Endothelial cell of umbilical vein (primary cell): ENCODE data around the gene TBX2. TPM values are rescaled to one million over a fixed set of nuclear protein-coding genes. Genes with fewer than 3 reads are reported as not detected.

Source experiments
- BruUV-seq: library from RNA; stranded (reverse); fragments of 400-500 nt; replicated peaks from 2 replicates; lab custom pipeline; 2021; lab: Mats Ljungman, UMichigan
- CTCF ChIA-PET: fragments of 300-600, 350-600 bp; sonication (Branson Sonifier 250); formaldehyde crosslinking; loops from one replicate; lab custom pipeline; 2021; ENCODE audit warnings: antibody characterized with exemption, inconsistent platforms; lab: Charles Lee
- POLR2A ChIA-PET: fragments of 300-600, 350-600 bp; sonication (Branson Sonifier 250); formaldehyde crosslinking; loops from one replicate; lab custom pipeline; 2021; ENCODE audit warnings: antibody characterized with exemption, inconsistent platforms; lab: Charles Lee
- DNase-seq: peaks from one replicate; pipeline ENCODE4 v3.0.0-alpha.2; 2011; ENCODE audit warnings: low read depth, low spot score
- FAIRE-seq: peaks from 2 replicates; lab custom pipeline; 2011; peaks lifted over from hg19 to GRCh38; lab: Jason Lieb, UNC
- H2AFZ ChIP-seq: 2 replicates; pipeline ENCODE4 v1.6.0; 2012; ENCODE audit warnings: low read depth, low read length, control low read depth, inconsistent platforms
- H3K27ac ChIP-seq: 2 replicates; pipeline ENCODE4 v1.5.1; 2011; ENCODE audit warnings: low read depth, mild to moderate bottlenecking, control low read depth, low read length, moderate library complexity; ENCODE audit not compliant: insufficient read depth
- H3K27me3 ChIP-seq, 2 experiments: 2 replicates each; pipeline versions ENCODE4 v1.6.0 to v1.6.1; 2011; ENCODE audit warnings: low read length in 2 of 2, mixed read lengths in 1 of 2; ENCODE audit not compliant: control insufficient read depth in 2 of 2, insufficient read depth in 2 of 2
- H3K36me3 ChIP-seq, 2 experiments: 2 replicates in 1 of 2; 3 replicates in 1 of 2; pipeline ENCODE4 v1.5.1; 2011; ENCODE audit warnings: low read length in 2 of 2, mild to moderate bottlenecking in 1 of 2, moderate library complexity in 1 of 2; ENCODE audit not compliant: control insufficient read depth in 2 of 2, insufficient read depth in 2 of 2; ENCODE audit errors: extremely low read depth in 1 of 2
- H3K4me1 ChIP-seq: 3 replicates; pipeline ENCODE4 v1.5.1; 2011; ENCODE audit warnings: mild to moderate bottlenecking, low read length; ENCODE audit not compliant: control insufficient read depth, insufficient read depth; ENCODE audit errors: extremely low read depth
- H3K4me2 ChIP-seq: 2 replicates; pipeline ENCODE4 v1.6.1; 2011; ENCODE audit warnings: low read length, control low read depth, mixed read lengths; ENCODE audit not compliant: insufficient read depth
- H3K4me3 ChIP-seq, 3 experiments: fragments of 200-600 bp in 1 of 3; sonication (generic), shearing (Covaris generic) in 1 of 3; replicated peaks in 1 of 3; 2 replicates each; pipeline ENCODE4 v1.5.1; 2011 to 2016; ENCODE audit warnings: control low read depth in 3 of 3, low read length in 3 of 3, mild to moderate bottlenecking in 2 of 3, inconsistent platforms in 1 of 3, low read depth in 1 of 3, moderate library complexity in 1 of 3; ENCODE audit not compliant: insufficient read depth in 1 of 3
- H3K79me2 ChIP-seq: 2 replicates; pipeline ENCODE4 v1.6.0; 2012; ENCODE audit warnings: low read length, inconsistent platforms; ENCODE audit not compliant: control insufficient read depth, insufficient read depth
- H3K9ac ChIP-seq: replicated peaks from 2 replicates; pipeline ENCODE3; 2011; ENCODE audit warnings: low read length, control low read depth; ENCODE audit not compliant: insufficient read depth; ENCODE audit errors: extremely low read depth
- H3K9me1 ChIP-seq: replicated peaks from 3 replicates; pipeline ENCODE4 v1.6.0; 2011; ENCODE audit warnings: mild to moderate bottlenecking, low read length; ENCODE audit not compliant: control insufficient read depth, insufficient read depth; ENCODE audit errors: extremely low read depth
- H3K9me3 ChIP-seq: replicated peaks from 2 replicates; pipeline ENCODE4 v1.5.1; 2012; ENCODE audit warnings: low read length, inconsistent platforms; ENCODE audit not compliant: control insufficient read depth, insufficient read depth
- H4K20me1 ChIP-seq: replicated peaks from 2 replicates; pipeline ENCODE3; 2011; ENCODE audit warnings: mild to moderate bottlenecking, low read length; ENCODE audit not compliant: control insufficient read depth, insufficient read depth; ENCODE audit errors: extremely low read depth
- EZH2 ChIP-seq: IDR thresholded peaks from 2 replicates; pipeline ENCODE4 v1.6.1; 2012; ENCODE audit warnings: borderline replicate concordance, low read depth, mild to moderate bottlenecking, moderate library complexity, low read length, inconsistent platforms; ENCODE audit not compliant: severe bottlenecking
- FOS ChIP-seq: IDR thresholded peaks from 2 replicates; pipeline ENCODE4 v1.6.1; 2011; ENCODE audit warnings: mild to moderate bottlenecking, low read length, moderate library complexity, borderline replicate concordance; ENCODE audit not compliant: insufficient read depth
- GATA2 ChIP-seq: IDR thresholded peaks from 2 replicates; pipeline ENCODE4 v1.7.0; 2011; ENCODE audit warnings: low read depth, mild to moderate bottlenecking, moderate library complexity, mixed read lengths, low read length; ENCODE audit not compliant: insufficient read length, insufficient read depth
- JUN ChIP-seq: IDR thresholded peaks from 2 replicates; pipeline ENCODE4 v1.6.1; 2011; ENCODE audit warnings: borderline replicate concordance, low read depth; ENCODE audit not compliant: insufficient read length, insufficient read depth
- MAX ChIP-seq: IDR thresholded peaks from 2 replicates; pipeline ENCODE4 v1.6.1; 2011; ENCODE audit not compliant: insufficient read depth, insufficient read length
- MYC ChIP-seq: IDR thresholded peaks from one replicate; pipeline ENCODE4 v1.6.1; 2011; ENCODE audit warnings: mild to moderate bottlenecking, low read depth, low read length
- POLR2A ChIP-seq: IDR thresholded peaks from 2 replicates; pipeline ENCODE4 v1.6.1; 2012; ENCODE audit warnings: low read depth, mild to moderate bottlenecking, control low read depth, low read length
- POLR2AphosphoS5 ChIP-seq: IDR thresholded peaks from 2 replicates; pipeline ENCODE4 v1.6.1; 2012; ENCODE audit warnings: low read depth, mild to moderate bottlenecking, control low read depth, low read length, moderate library complexity; ENCODE audit not compliant: insufficient read depth
- dilution Hi-C: fragments of 300-500 bp; cut with MboI; formaldehyde crosslinking; loops from one replicate; pipeline ENCODE4 v1.15.0; 2019; ENCODE audit warnings: low sequenced_read_pairs; ENCODE audit not compliant: extremely low pct_ligation_motif_present
- intact Hi-C: fragments of 100-400 bp; cut with micrococcal nuclease; formaldehyde crosslinking; loops from one replicate; pipeline ENCODE4 v1.10.0; 2022
- polyA plus RNA-seq, 4 experiments: library from polyadenylated mRNA; depleted of rRNA in 3 of 4; stranded (reverse) in 3 of 4; unstranded in 1 of 4; fragments of >200 nt; gene quantifications; 2 replicates each; pipeline versions ENCODE4 v1.2.1 to v1.2.3, GENCODE V29; 2011 to 2012; ENCODE audit warnings: missing spikeins in 1 of 4
- total RNA-seq: library from RNA; stranded (reverse); gene quantifications from 2 replicates; pipeline ENCODE4 v1.2.3, GENCODE V29; 2021
- TF ChIP-seq, protein P1 (sequence below), 2 donors: IDR thresholded peaks; 1 replicate in 1 of 2; 2 replicates in 1 of 2; pipeline ENCODE4 v1.5.1; 2011; ENCODE audit warnings: low read length in 2 of 2, mild to moderate bottlenecking in 2 of 2, moderate library complexity in 2 of 2, control low read depth in 1 of 2, inconsistent platforms in 1 of 2, low read depth in 1 of 2; ENCODE audit not compliant: insufficient read depth in 1 of 2; ENCODE audit errors: extremely low read depth in 1 of 2

The TBX2 gene
- total and polyA plus RNA-seq, 2 donors (not counting 3 experiments of a cell fraction or from before 2014, with no cell fraction given): not detected

DNA sequence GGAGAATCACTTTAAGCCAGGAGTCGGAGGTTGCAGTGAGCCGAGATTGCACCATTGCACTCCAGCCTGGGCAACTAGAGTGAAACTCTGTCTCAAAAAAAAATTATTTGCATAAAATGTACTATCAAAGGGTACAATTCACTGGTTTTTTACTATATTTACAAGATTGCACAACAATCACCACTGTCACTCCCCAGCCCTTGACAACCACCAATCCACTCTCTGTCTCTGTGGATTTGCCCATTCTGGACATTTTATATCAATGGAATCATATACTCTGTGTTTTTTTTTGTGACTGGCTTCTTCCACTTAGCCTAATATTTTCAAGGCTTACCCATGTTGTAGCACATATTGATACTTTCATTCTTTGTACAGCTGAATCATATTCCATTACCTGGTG lies 18.8 kb downstream of the TBX2 start:
- no peaks in the 10 kb centered on the region for H4K20me1 ChIP-seq
- no peak overlapping the region for H3K9ac ChIP-seq
- CTCF ChIA-PET: interaction anchor here (1.9 kb wide), 1 partner anchor 132 kb away, joined by 7 read pairs; no protein-coding TSS in a partner anchor
- peaks cover 13 to 20% of the 10 kb centered on the region in 2 experiments for H3K27me3 ChIP-seq
- no peaks in the 10 kb centered on the region for H3K36me3 ChIP-seq
- H2AFZ ChIP-seq: no peak overlapping the region
- H3K4me1 ChIP-seq: no peaks in the 10 kb centered on the region
- DNase-seq (no peak), FAIRE-seq (no peak)
- intact Hi-C loops: no loop called here
- no peaks in the 10 kb centered on the region for H3K79me2 ChIP-seq
- dilution Hi-C loops: no loop called here
- no peak overlapping the region for H3K4me3 ChIP-seq
- H3K27ac ChIP-seq: no peak overlapping the region
- POLR2A ChIA-PET: no interaction called here
- BruUV-seq: no TSS peak
- H3K4me2 ChIP-seq: no peak overlapping the region
- no peaks in the 10 kb centered on the region for H3K9me3 ChIP-seq
- H3K9me1 ChIP-seq: no peaks in the 10 kb centered on the region
- TF ChIP-seq EZH2 (no peak), FOS (no peak), GATA2 (no peak), MYC (no peak), POLR2AphosphoS5 (no peak), MAX (no peak), JUN (no peak), POLR2A (no peak)
- TF ChIP-seq, protein P1, sequence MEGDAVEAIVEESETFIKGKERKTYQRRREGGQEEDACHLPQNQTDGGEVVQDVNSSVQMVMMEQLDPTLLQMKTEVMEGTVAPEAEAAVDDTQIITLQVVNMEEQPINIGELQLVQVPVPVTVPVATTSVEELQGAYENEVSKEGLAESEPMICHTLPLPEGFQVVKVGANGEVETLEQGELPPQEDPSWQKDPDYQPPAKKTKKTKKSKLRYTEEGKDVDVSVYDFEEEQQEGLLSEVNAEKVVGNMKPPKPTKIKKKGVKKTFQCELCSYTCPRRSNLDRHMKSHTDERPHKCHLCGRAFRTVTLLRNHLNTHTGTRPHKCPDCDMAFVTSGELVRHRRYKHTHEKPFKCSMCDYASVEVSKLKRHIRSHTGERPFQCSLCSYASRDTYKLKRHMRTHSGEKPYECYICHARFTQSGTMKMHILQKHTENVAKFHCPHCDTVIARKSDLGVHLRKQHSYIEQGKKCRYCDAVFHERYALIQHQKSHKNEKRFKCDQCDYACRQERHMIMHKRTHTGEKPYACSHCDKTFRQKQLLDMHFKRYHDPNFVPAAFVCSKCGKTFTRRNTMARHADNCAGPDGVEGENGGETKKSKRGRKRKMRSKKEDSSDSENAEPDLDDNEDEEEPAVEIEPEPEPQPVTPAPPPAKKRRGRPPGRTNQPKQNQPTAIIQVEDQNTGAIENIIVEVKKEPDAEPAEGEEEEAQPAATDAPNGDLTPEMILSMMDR (IDR thresholded peaks at IDR 0.05; ENCODE audit: extremely low read depth in 1 of 2, insufficient read depth in 1 of 2, low read depth in 1 of 2, low read length in 2 of 2): no peak
